Measurements from ENCODE around the gene CDH4. TPM values are rescaled to one million over a fixed set of nuclear protein-coding genes. Genes with fewer than 3 reads are reported as not detected.

The CDH4 gene
- total RNA-seq, 1 experiment from 2014 or later, result 3.9 TPM

DNA sequence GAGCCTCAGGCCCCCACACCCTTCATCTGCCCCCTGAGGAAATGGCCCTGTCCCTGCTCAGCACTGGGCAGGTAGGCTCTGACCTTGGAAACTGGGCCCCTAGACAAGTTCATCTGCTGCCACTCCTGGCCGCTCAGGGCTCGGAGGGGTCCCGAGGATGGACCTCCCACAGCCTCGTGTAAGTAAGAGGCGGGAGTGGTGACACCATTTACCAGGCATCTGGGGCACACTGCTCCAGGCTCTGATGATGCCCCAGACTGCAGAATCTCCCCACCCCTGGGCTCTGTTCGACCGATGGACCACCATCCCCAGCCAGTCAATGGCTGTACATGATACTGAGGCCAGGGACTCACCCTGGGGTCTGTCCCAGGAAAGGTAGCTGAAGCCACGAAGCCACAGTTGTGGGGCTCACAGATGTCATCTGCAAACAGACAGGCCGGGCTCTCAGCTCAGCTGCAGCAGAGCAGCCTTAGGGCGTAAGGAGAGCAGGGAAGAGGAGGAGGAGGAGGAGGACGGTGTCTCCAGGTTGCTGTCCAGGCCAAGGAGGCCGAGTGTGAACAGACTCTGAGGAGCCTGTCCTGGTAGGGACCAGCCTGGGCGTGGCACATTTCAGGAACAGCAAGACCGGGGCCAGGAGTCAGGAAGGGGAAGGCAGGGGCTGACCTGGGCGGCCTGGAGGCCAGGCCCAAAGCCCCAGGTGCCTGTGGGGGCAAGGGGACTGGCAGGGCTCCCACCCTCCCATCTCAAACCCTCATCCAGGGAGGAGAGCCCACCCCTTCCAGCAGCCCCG is 513.2 kb downstream of the CDH4 start:
- no peaks in the 10 kb centered on the region; the same call in 1 of the 2 replicates for H3K27me3 ChIP-seq (ENCODE audit: control insufficient read depth, insufficient read depth, low read length)
- H3K4me3 ChIP-seq (ENCODE audit: insufficient read depth, low read depth, low read length), result no peak overlapping the region
- DNase-seq, result no peak

GRCh38 chr20:61765871-61766654 is 514.0 kb downstream of the CDH4 start:
- H3K4me3 ChIP-seq (ENCODE audit: insufficient read depth, low read depth, low read length), result no peak overlapping the region
- no peaks in the 10 kb centered on the region for H3K36me3 ChIP-seq (replicated peaks; ENCODE audit: control insufficient read depth, insufficient read depth, low read length)
- DNase-seq, result peak; percentile 97
- H3K27me3 ChIP-seq (ENCODE audit: control insufficient read depth, insufficient read depth, low read length), result no peaks in the 10 kb centered on the region; the same call in 1 of the 2 replicates

More for the DNA sequence above, 513.2 kb downstream of the CDH4 start:
- H3K36me3 ChIP-seq (replicated peaks; ENCODE audit: control insufficient read depth, insufficient read depth, low read length), result no peaks in the 10 kb centered on the region

DNA sequence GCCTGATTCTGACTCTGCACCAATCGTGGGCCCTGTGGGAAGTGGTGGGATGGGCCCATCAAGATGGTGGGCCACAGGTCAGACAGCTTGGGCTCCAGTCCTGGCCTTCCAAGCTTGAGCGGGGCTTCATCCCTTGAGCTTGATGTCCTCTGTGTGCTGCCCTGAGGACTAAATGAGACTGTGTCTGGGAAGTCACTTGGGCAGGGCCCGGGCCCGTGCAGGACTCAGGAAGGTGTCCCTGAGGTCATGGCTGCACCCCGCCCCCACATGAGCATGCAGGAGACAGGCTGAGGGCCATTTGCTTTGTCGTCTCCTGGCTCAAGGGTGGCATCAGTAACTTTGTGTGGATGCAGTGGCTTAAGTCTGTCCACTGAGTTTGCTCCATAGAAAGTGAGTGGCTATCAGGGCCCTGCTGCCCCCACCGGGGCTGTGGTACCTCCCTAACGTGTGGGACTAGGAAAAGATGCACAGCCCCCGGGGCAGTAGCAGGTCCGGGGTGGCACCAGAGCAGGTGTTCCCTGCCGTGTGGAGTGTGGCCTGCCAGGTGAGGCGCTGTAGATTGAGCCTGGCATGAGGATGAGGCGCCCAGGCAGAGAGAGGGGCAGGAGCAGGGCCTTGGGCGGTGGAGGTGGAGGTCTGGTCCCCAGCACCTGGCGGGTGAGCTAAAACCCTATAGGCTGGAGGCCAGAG is 515.0 kb downstream of the CDH4 start:
- Histone ChIP-seq H3K4me3 (ENCODE audit: insufficient read depth, low read depth, low read length) (no peak overlapping the region), H3K36me3 (replicated peaks; ENCODE audit: control insufficient read depth, insufficient read depth, low read length) (no peaks in the 10 kb centered on the region), H3K27me3 (ENCODE audit: control insufficient read depth, insufficient read depth, low read length) (no peaks in the 10 kb centered on the region)
- DNase-seq, result no peak

DNA sequence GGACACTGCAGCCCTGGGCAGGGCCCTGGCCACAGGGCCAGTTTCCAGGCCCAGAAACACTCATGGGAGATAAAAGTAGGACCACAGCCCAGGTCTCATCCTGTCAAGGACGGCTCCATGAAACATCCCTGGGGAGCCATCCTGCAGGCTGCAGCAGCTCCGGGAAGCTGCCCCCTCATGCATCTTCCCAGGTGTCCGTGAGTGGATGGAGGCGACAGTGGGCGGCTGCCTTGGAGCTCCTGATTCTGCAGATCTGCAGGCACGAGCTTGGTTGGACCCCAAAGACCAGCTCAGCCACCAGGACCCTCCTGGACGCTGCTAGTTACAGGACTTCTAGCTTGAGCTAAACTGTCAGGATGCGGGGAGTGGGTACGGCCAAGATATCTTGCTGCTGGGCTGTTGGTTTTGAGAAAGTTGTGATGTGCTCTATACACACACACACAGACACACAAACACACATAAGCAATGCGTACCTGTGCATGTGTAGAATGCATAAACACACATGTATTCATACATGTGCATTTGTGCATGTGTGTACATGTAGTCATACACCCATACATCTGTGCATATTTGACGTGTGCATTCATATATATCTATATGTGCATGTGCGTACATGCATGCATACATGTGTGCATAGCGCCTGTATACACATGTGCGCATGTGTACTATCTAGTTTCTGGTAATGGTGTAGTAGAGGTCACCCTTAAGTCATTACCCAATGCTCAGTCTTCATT is 515.9 kb downstream of the CDH4 start:
- no peak overlapping the region for H3K4me3 ChIP-seq (ENCODE audit: insufficient read depth, low read depth, low read length)
- no peak for DNase-seq
- H3K27me3 ChIP-seq (ENCODE audit: control insufficient read depth, insufficient read depth, low read length), result no peaks in the 10 kb centered on the region
- no peaks in the 10 kb centered on the region for H3K36me3 ChIP-seq (replicated peaks; ENCODE audit: control insufficient read depth, insufficient read depth, low read length)

- DNase-seq, result no peak
- Histone ChIP-seq H3K4me3 (ENCODE audit: insufficient read depth, low read depth, low read length) (no peak overlapping the region), H3K27me3 (ENCODE audit: control insufficient read depth, insufficient read depth, low read length) (no peaks in the 10 kb centered on the region), H3K36me3 (replicated peaks; ENCODE audit: control insufficient read depth, insufficient read depth, low read length) (no peaks in the 10 kb centered on the region)
These were observed 516.7 kb downstream of the CDH4 start for GRCh38 chr20:61768571-61769285.

GRCh38 chr20:61769286-61769832 is 517.3 kb downstream of the CDH4 start:
- DNase-seq, result no peak
- no peaks in the 10 kb centered on the region for H3K36me3 ChIP-seq (replicated peaks; ENCODE audit: control insufficient read depth, insufficient read depth, low read length)
- H3K4me3 ChIP-seq (ENCODE audit: insufficient read depth, low read depth, low read length), result no peak overlapping the region
- H3K27me3 ChIP-seq (ENCODE audit: control insufficient read depth, insufficient read depth, low read length), result no peaks in the 10 kb centered on the region

GRCh38 chr20:61770113-61770585 is 518.1 kb downstream of the CDH4 start:
- Histone ChIP-seq H3K36me3 (replicated peaks; ENCODE audit: control insufficient read depth, insufficient read depth, low read length) (no peaks in the 10 kb centered on the region), H3K27me3 (ENCODE audit: control insufficient read depth, insufficient read depth, low read length) (no peaks in the 10 kb centered on the region), H3K4me3 (ENCODE audit: insufficient read depth, low read depth, low read length) (no peak overlapping the region)
- DNase-seq, result no peak

- Histone ChIP-seq H3K36me3 (replicated peaks; ENCODE audit: control insufficient read depth, insufficient read depth, low read length) (no peaks in the 10 kb centered on the region), H3K4me3 (ENCODE audit: insufficient read depth, low read depth, low read length) (no peak overlapping the region), H3K27me3 (ENCODE audit: control insufficient read depth, insufficient read depth, low read length) (no peaks in the 10 kb centered on the region)
- DNase-seq, result no peak
These were observed 519.8 kb downstream of the CDH4 start for GRCh38 chr20:61771805-61772350.

- Histone ChIP-seq H3K4me3 (ENCODE audit: insufficient read depth, low read depth, low read length) (no peak overlapping the region), H3K27me3 (ENCODE audit: control insufficient read depth, insufficient read depth, low read length) (no peaks in the 10 kb centered on the region), H3K36me3 (replicated peaks; ENCODE audit: control insufficient read depth, insufficient read depth, low read length) (no peaks in the 10 kb centered on the region)
- no peak for DNase-seq
These were observed 521.0 kb downstream of the CDH4 start for GRCh38 chr20:61772828-61773631.

DNA sequence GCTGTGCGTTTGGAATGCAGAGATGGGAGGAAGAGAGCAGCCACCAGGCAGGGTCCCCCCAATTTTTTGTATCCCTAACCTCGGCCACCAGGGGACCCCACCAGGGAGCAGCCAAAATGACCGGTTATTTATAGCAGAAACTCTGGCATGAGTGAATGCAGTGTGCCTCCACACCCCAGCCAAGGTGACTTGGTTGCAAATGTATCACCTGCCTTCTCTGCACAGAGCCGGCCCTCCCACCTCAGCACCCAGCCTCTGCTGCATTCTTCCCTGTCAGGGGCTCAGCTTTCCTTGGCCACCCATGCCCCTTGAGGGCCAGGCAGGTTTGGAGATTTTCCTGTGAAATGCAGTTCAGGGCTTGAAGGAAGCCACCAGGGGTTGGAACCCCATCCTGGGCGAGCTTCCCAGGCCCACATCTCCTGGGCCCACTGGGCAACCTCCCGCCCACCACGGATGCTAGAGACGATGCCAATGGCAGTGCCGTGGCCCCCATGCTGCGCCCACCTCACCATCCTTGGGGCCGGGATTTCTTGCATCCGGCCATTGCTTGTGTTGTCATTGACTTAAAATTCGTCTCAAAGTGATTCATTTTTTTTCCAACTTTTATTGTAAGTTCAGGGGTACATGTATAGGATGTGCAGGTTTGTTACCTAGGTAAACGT is 522.0 kb downstream of the CDH4 start:
- H3K4me3 ChIP-seq (ENCODE audit: insufficient read depth, low read depth, low read length), result no peak overlapping the region
- peak; percentile 66 for DNase-seq
- no peaks in the 10 kb centered on the region for H3K27me3 ChIP-seq (ENCODE audit: control insufficient read depth, insufficient read depth, low read length)
- H3K36me3 ChIP-seq (replicated peaks; ENCODE audit: control insufficient read depth, insufficient read depth, low read length), result no peaks in the 10 kb centered on the region

DNA sequence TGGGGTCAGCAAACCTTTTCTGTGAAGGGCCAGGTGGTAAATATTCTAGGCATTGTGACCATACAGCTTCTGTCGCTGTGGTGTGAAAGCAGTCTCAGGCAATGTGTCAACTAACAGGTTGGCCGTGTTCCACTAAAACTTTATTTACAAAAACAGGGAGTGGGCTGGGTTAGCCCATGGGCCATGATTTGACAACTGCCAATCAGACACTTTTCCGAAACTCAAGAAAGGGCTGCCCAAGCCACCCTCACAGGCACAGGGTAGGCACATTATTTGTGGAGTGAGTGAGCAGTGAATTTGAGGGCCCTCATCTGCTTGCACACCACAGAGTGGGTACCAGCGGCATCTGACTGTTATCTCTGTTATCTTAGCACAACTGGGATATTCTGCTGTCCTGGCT is 523.4 kb downstream of the CDH4 start:
- Histone ChIP-seq H3K36me3 (replicated peaks; ENCODE audit: control insufficient read depth, insufficient read depth, low read length) (no peaks in the 10 kb centered on the region), H3K27me3 (ENCODE audit: control insufficient read depth, insufficient read depth, low read length) (no peaks in the 10 kb centered on the region), H3K4me3 (ENCODE audit: insufficient read depth, low read depth, low read length) (no peak overlapping the region)
- DNase-seq, result no peak

- DNase-seq, result no peak
- H3K4me3 ChIP-seq (ENCODE audit: insufficient read depth, low read depth, low read length), result no peak overlapping the region
- no peaks in the 10 kb centered on the region for H3K27me3 ChIP-seq (ENCODE audit: control insufficient read depth, insufficient read depth, low read length)
- H3K36me3 ChIP-seq (replicated peaks; ENCODE audit: control insufficient read depth, insufficient read depth, low read length), result no peaks in the 10 kb centered on the region
These were observed 524.5 kb downstream of the CDH4 start for GRCh38 chr20:61776491-61777075.
